Spleen (tissue), 7 donors: ENCODE data around the gene CTSD.

ENCODE experiments used
- CTCF ChIP-seq, 11 experiments: fragments of 200-600 bp in 7 of 11; fragments of 450-650 bp in 4 of 11; sonication (generic) in 4 of 11; IDR thresholded peaks in 8 of 11; conservative IDR thresholded peaks in 3 of 11; 1 replicate in 7 of 11; 2 replicates in 4 of 11; pipeline versions ENCODE4 v1.4.0 to v1.8.0; 2016 to 2021; ENCODE audit warnings: antibody characterized with exemption in 11 of 11, inconsistent platforms in 4 of 11, mild to moderate bottlenecking in 1 of 11
- POLR2A ChIP-seq, 3 donors: fragments of 450-650 bp; IDR thresholded peaks; one replicate each; pipeline ENCODE4 v1.5.1; 2017; ENCODE audit warnings: antibody characterized with exemption in 3 of 3, mild to moderate bottlenecking in 1 of 3
- donor health status: DM: no; HTN: no; CAD: no; lungs with moderate emphysema.
- donor health status: DM: no; HTN: no; CAD: no.
- donor health status: DM: no; HTN: no; CAD: no.

GRCh38 chr11:1755344-1755691, 8.4 kb downstream of the CTSD start:
- TF ChIP-seq POLR2A (IDR thresholded peaks at IDR 0.05) (no peak), CTCF (IDR thresholded peaks at IDR 0.05 in 8 of 11, conservative IDR thresholded peaks at IDR 0.05 in 3 of 11) (no peak)
